Keratinocyte (primary cell): ENCODE data around the gene PARP16. TPM values are rescaled to one million over a fixed set of nuclear protein-coding genes. Genes with fewer than 3 reads are reported as not detected.

Experiments used
- DNase-seq: peaks from one replicate; pipeline ENCODE4 v3.0.0-alpha.2; 2011; ENCODE audit warnings: low read depth, missing footprints, low spot score
- FAIRE-seq: peaks from 2 replicates; lab custom pipeline; 2011; peaks lifted over from hg19 to GRCh38; lab: Jason Lieb, UNC
- H2AFZ ChIP-seq: 2 replicates; pipeline ENCODE4 v1.6.0; 2012; ENCODE audit warnings: low read length, control low read depth, inconsistent platforms; ENCODE audit not compliant: control insufficient read depth
- H3K27ac ChIP-seq: 2 replicates; pipeline ENCODE4 v1.5.1; 2011; ENCODE audit warnings: low read length; ENCODE audit not compliant: control insufficient read depth, insufficient read depth
- H3K27me3 ChIP-seq: 3 replicates; pipeline ENCODE4 v1.6.0; 2011; ENCODE audit warnings: low read length; ENCODE audit not compliant: control insufficient read depth, insufficient read depth; ENCODE audit errors: extremely low read depth
- H3K36me3 ChIP-seq, 2 experiments: 2 replicates in 1 of 2; 3 replicates in 1 of 2; pipeline ENCODE4 v1.5.1; 2011; ENCODE audit warnings: low read length in 2 of 2, mild to moderate bottlenecking in 1 of 2; ENCODE audit not compliant: control insufficient read depth in 2 of 2, insufficient read depth in 2 of 2; ENCODE audit errors: extremely low read depth in 1 of 2
- H3K4me1 ChIP-seq: 3 replicates; pipeline ENCODE4 v1.5.1; 2011; ENCODE audit warnings: low read length; ENCODE audit not compliant: control insufficient read depth, insufficient read depth; ENCODE audit errors: extremely low read depth
- H3K4me2 ChIP-seq: 3 replicates; pipeline ENCODE4 v1.6.0; 2011; ENCODE audit warnings: low read depth, low read length; ENCODE audit not compliant: control insufficient read depth, insufficient read depth; ENCODE audit errors: extremely low read depth
- H3K4me3 ChIP-seq, 3 experiments: fragments of 200-600 bp in 1 of 3; sonication (generic) in 1 of 3; 2 replicates in 2 of 3; 3 replicates in 1 of 3; pipeline ENCODE4 v1.5.1; 2011 to 2016; ENCODE audit warnings: low read length in 3 of 3, mild to moderate bottlenecking in 3 of 3, control low read depth in 2 of 3, inconsistent platforms in 1 of 3, low read depth in 1 of 3, mixed read lengths in 1 of 3, mixed run types in 1 of 3, moderate library complexity in 1 of 3; ENCODE audit not compliant: control insufficient read depth in 2 of 3, insufficient read depth in 2 of 3; ENCODE audit errors: extremely low read depth in 1 of 3
- H3K79me2 ChIP-seq: 2 replicates; pipeline ENCODE4 v1.6.0; 2012; ENCODE audit warnings: low read length; ENCODE audit not compliant: control insufficient read depth, insufficient read depth
- H3K9ac ChIP-seq: 3 replicates; pipeline ENCODE4 v1.6.0; 2011; ENCODE audit warnings: low read length; ENCODE audit not compliant: control insufficient read depth, insufficient read depth; ENCODE audit errors: extremely low read depth
- H3K9me1 ChIP-seq: 3 replicates; pipeline ENCODE4 v1.6.0; 2011; ENCODE audit warnings: low read length; ENCODE audit not compliant: control insufficient read depth, insufficient read depth; ENCODE audit errors: extremely low read depth
- H3K9me3 ChIP-seq: 2 replicates; pipeline ENCODE4 v1.5.1; 2012; ENCODE audit warnings: low read depth, low read length; ENCODE audit not compliant: control insufficient read depth
- H4K20me1 ChIP-seq: 3 replicates; pipeline ENCODE4 v1.6.0; 2011; ENCODE audit warnings: low read length; ENCODE audit not compliant: control insufficient read depth, insufficient read depth; ENCODE audit errors: extremely low read depth
- EZH2 ChIP-seq: IDR thresholded peaks from one replicate; pipeline ENCODE4 v1.6.1; 2012; ENCODE audit warnings: inconsistent platforms, mild to moderate bottlenecking, low read length, moderate library complexity
- dilution Hi-C: fragments of 300-500 bp; cut with MboI; formaldehyde crosslinking; loops from one replicate; pipeline ENCODE4 v1.7.0; 2020; ENCODE audit warnings: low sequenced_read_pairs; ENCODE audit not compliant: extremely low pct_ligation_motif_present
- polyA plus RNA-seq, 5 experiments: library from polyadenylated mRNA; depleted of rRNA in 3 of 5; stranded (reverse) in 3 of 5; stranded (forward) in 1 of 5; unstranded in 1 of 5; fragments of >200 nt; gene quantifications; 1 replicate in 1 of 5; 2 replicates in 3 of 5; 3 replicates in 1 of 5; pipeline versions ENCODE4 v1.2.1 to v1.2.3, GENCODE V29; 2011 to 2012; ENCODE audit warnings: missing spikeins in 2 of 5, low read depth in 1 of 5, low replicate concordance in 1 of 5
- TF ChIP-seq, protein P1 (sequence below), 3 experiments: IDR thresholded peaks in 1 of 3; conservative IDR thresholded peaks in 1 of 3; optimal IDR thresholded peaks in 1 of 3; 2 replicates in 2 of 3; 3 replicates in 1 of 3; pipeline versions ENCODE3 to v1.5.1; 2011; ENCODE audit warnings: low read length in 3 of 3, mild to moderate bottlenecking in 3 of 3, moderate library complexity in 2 of 3, control low read depth in 1 of 3, inconsistent platforms in 1 of 3; ENCODE audit not compliant: insufficient read depth in 2 of 3; ENCODE audit errors: extremely low read depth in 1 of 3

Gene PARP16
- polyA plus RNA-seq, 1 donor (not counting 4 experiments of a cell fraction or from before 2014, with no cell fraction given) = 2.1 TPM

DNA sequence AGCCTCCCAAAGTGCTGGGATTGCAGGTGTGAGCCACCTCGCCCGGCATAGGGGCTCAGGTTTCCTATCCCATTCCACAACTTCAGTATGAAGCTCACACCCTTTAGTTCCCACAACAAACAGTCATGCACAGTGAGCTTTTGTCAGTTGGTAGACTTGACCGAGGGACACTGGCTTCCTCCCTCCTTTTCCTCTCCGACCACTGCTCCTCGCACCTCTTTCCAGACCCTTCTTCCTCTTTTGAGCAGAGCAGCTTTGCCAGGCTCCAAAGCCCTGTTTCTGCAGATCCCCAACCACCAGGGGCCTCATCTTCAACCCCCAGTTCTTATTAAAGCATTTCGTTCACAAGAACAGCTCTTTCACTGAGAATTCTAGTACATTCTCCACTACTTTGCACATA is 62.7 kb downstream of the PARP16 start:
- TF ChIP-seq EZH2 = no peak
- TF ChIP-seq, protein P1, sequence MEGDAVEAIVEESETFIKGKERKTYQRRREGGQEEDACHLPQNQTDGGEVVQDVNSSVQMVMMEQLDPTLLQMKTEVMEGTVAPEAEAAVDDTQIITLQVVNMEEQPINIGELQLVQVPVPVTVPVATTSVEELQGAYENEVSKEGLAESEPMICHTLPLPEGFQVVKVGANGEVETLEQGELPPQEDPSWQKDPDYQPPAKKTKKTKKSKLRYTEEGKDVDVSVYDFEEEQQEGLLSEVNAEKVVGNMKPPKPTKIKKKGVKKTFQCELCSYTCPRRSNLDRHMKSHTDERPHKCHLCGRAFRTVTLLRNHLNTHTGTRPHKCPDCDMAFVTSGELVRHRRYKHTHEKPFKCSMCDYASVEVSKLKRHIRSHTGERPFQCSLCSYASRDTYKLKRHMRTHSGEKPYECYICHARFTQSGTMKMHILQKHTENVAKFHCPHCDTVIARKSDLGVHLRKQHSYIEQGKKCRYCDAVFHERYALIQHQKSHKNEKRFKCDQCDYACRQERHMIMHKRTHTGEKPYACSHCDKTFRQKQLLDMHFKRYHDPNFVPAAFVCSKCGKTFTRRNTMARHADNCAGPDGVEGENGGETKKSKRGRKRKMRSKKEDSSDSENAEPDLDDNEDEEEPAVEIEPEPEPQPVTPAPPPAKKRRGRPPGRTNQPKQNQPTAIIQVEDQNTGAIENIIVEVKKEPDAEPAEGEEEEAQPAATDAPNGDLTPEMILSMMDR (optimal IDR thresholded peaks at IDR 0.05 in 1 of 3, IDR thresholded peaks at IDR 0.05 in 1 of 3, conservative IDR thresholded peaks at IDR 0.05 in 1 of 3; ENCODE audit: extremely low read depth in 1 of 3, insufficient read depth in 2 of 3, low read length in 3 of 3) = no peak
- Histone ChIP-seq H2AFZ (no peak overlapping the region), H3K9me1 (no peaks in the 10 kb centered on the region), H3K4me2 (no peak overlapping the region), H3K79me2 (no peaks in the 10 kb centered on the region), H4K20me1 (no peaks in the 10 kb centered on the region), H3K9me3 (no peaks in the 10 kb centered on the region), H3K4me3 (no peak overlapping the region), H3K27ac (no peak overlapping the region), H3K4me1 (peaks cover 4% of the 10 kb centered on the region), H3K9ac (no peak overlapping the region), H3K27me3 (no peaks in the 10 kb centered on the region), H3K36me3 (no peaks in the 10 kb centered on the region)
- DNase-seq (no peak), FAIRE-seq (no peak)
- dilution Hi-C loops = no loop called here

- no peak for TF ChIP-seq EZH2
- TF ChIP-seq, protein P1 (optimal IDR thresholded peaks at IDR 0.05 in 1 of 3, IDR thresholded peaks at IDR 0.05 in 1 of 3, conservative IDR thresholded peaks at IDR 0.05 in 1 of 3; ENCODE audit: extremely low read depth in 1 of 3, insufficient read depth in 2 of 3, low read length in 3 of 3) = no peak
- Histone ChIP-seq H3K4me3 (no peak overlapping the region), H2AFZ (no peak overlapping the region), H3K36me3 (no peaks in the 10 kb centered on the region), H3K9me1 (no peaks in the 10 kb centered on the region), H3K9me3 (no peaks in the 10 kb centered on the region), H4K20me1 (no peaks in the 10 kb centered on the region), H3K27me3 (no peaks in the 10 kb centered on the region), H3K9ac (no peak overlapping the region), H3K4me1 (peaks cover 4% of the 10 kb centered on the region), H3K27ac (no peak overlapping the region), H3K4me2 (no peak overlapping the region), H3K79me2 (no peaks in the 10 kb centered on the region)
- no peak for DNase-seq
- FAIRE-seq = no peak
- dilution Hi-C loops = no loop called here
These were observed 63.8 kb downstream of the PARP16 start for GRCh38 chr15:65222891-65223290.
